ENCODE data around the gene ZNF229.

DNA sequence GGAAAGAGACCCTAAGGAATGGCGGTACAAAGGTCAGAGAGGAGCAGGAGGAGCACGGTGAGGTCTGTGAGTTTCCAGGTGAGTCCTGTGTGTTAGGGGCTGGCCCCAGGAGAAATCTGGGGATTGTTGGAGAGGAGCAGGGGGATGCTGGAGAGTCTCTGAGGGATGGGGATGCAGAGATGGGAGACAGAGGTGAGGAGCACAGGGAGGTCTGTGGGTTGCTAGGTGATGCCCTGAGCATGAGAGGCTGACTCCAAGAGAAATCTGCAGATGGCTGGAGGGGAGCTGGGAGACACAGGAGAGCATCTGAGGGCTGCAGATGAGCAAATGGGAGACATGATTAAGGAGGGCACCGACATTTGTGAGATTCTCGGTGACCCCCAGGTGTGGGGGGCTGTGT is 4.1 kb upstream of the ZNF229 start:
- TF ChIP-seq, protein P1, sequence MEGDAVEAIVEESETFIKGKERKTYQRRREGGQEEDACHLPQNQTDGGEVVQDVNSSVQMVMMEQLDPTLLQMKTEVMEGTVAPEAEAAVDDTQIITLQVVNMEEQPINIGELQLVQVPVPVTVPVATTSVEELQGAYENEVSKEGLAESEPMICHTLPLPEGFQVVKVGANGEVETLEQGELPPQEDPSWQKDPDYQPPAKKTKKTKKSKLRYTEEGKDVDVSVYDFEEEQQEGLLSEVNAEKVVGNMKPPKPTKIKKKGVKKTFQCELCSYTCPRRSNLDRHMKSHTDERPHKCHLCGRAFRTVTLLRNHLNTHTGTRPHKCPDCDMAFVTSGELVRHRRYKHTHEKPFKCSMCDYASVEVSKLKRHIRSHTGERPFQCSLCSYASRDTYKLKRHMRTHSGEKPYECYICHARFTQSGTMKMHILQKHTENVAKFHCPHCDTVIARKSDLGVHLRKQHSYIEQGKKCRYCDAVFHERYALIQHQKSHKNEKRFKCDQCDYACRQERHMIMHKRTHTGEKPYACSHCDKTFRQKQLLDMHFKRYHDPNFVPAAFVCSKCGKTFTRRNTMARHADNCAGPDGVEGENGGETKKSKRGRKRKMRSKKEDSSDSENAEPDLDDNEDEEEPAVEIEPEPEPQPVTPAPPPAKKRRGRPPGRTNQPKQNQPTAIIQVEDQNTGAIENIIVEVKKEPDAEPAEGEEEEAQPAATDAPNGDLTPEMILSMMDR (IDR thresholded peaks at IDR 0.05): no peak
- no peak for TF ChIP-seq POLR2A (IDR thresholded peaks at IDR 0.05)

Measured in right lobe of liver (tissue), 4 donors.